ENCODE data around the gene CASZ1.

The CASZ1 gene

GRCh38 chr1:10616696-10617095 lies 179.8 kb downstream of the CASZ1 start:
- DNase-seq = no peak

GRCh38 chr1:10615932-10616671 lies 180.3 kb downstream of the CASZ1 start:
- DNase-seq = no peak

- no peak for DNase-seq
These were observed 181.1 kb downstream of the CASZ1 start for GRCh38 chr1:10615332-10615731.

- DNase-seq = no peak
These were observed 181.8 kb downstream of the CASZ1 start for GRCh38 chr1:10614377-10615225.

GRCh38 chr1:10613861-10614260 lies 182.6 kb downstream of the CASZ1 start:
- no peak for DNase-seq

- no peak for DNase-seq
These were observed 183.1 kb downstream of the CASZ1 start for GRCh38 chr1:10613340-10613739.

- DNase-seq = no peak
These were observed 183.8 kb downstream of the CASZ1 start for GRCh38 chr1:10612436-10613160.

- no peak for DNase-seq
These were observed 185.4 kb downstream of the CASZ1 start for GRCh38 chr1:10610901-10611600.

GRCh38 chr1:10608690-10609089 lies 187.8 kb downstream of the CASZ1 start:
- DNase-seq = no peak

GRCh38 chr1:10607228-10607627 lies 189.2 kb downstream of the CASZ1 start:
- DNase-seq = no peak

- no peak for DNase-seq
These were observed 190.4 kb downstream of the CASZ1 start for GRCh38 chr1:10606064-10606463.

GRCh38 chr1:10604966-10605365 lies 191.5 kb downstream of the CASZ1 start:
- DNase-seq = no peak

GRCh38 chr1:10602936-10603335 lies 193.5 kb downstream of the CASZ1 start:
- no peak for DNase-seq

GRCh38 chr1:10601342-10602070 lies 194.9 kb downstream of the CASZ1 start:
- DNase-seq = no peak

GRCh38 chr1:10599194-10599861 lies 197.1 kb downstream of the CASZ1 start:
- no peak for DNase-seq

- no peak for DNase-seq
These were observed 198.1 kb downstream of the CASZ1 start for GRCh38 chr1:10598389-10598702.

- no peak for DNase-seq
These were observed 198.7 kb downstream of the CASZ1 start for GRCh38 chr1:10597492-10598388.

GRCh38 chr1:10596780-10597179 lies 199.7 kb downstream of the CASZ1 start:
- DNase-seq = no peak

- no peak for DNase-seq
These were observed 201.7 kb downstream of the CASZ1 start for GRCh38 chr1:10594595-10595223.

- no peak for DNase-seq
These were observed 202.7 kb downstream of the CASZ1 start for GRCh38 chr1:10593750-10594149.
